ENCODE data around the gene KRTAP5-5.
"Not testable (repeated sequence)": the region's sequence is repeated elsewhere in the genome, so short reads cannot be mapped to it uniquely, and the experiment has no call there.

GRCh38 chr11:1582909-1583308, 46.7 kb upstream of the KRTAP5-5 start:
- not testable (repeated sequence) for TF ChIP-seq CTCF, POLR2A, POLR2AphosphoS5 (IDR thresholded peaks at IDR 0.05)

All from gastroesophageal sphincter (tissue), 3 donors.